ENCODE results near the gene FBXL17.

Gene FBXL17

GRCh38 chr5:107990881-107991810, 390.8 kb downstream of the FBXL17 start:
- no peak for DNase-seq (ENCODE audit: low read depth)

GRCh38 chr5:107985144-107985543, 396.8 kb downstream of the FBXL17 start:
- no peak for DNase-seq (ENCODE audit: low read depth)

GRCh38 chr5:107982703-107983425, 399.0 kb downstream of the FBXL17 start:
- DNase-seq (ENCODE audit: low read depth), result no peak

- DNase-seq (ENCODE audit: low read depth), result no peak
Measured at GRCh38 chr5:107980923-107981692, 400.8 kb downstream of the FBXL17 start.

GRCh38 chr5:107979900-107980299, 402.0 kb downstream of the FBXL17 start:
- DNase-seq (ENCODE audit: low read depth), result no peak

DNA sequence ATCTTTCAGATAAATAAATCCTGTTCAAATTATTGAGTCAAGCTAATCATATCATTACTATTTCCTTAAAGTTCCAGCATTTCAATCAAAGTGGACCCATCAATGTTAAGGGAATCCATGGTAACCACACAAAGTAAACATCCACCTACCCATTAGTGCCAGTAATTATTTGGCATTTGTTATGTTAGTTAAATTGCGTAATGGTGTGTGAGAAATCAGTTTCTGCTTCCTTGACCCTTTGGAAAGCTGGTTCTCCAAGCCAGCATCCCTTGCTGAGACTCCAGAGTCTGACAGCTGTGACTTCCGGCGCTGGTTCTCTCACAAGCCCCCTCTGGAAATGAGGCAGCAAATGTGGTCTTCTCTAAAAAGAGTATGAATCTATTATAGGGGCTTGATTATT, 402.6 kb downstream of the FBXL17 start:
- DNase-seq (ENCODE audit: low read depth), result no peak

- DNase-seq (ENCODE audit: low read depth), result no peak
Measured at GRCh38 chr5:107977550-107978071, 404.3 kb downstream of the FBXL17 start.

DNA sequence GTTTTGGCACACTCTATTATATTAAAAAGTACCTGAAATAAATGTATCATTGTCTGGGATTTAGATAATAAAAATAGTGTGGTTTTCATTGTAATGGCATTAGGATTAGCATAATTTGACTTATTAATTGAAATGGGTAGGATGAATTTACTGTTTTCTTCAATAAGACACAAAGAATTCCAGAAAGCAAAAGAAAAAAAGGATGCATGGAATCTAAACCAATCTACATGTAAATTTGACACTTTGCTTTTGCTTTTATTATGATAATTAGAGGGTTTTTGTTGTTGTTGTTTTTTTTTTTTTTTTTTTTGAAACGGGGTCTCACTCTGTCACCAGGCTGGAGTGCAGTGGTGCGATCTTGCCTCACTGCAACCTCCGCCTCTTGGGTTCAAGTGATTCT, 406.3 kb downstream of the FBXL17 start:
- no peak for DNase-seq (ENCODE audit: low read depth)

- DNase-seq (ENCODE audit: low read depth), result no peak
Measured at GRCh38 chr5:107971846-107972245, 410.1 kb downstream of the FBXL17 start.

- DNase-seq (ENCODE audit: low read depth), result no peak
Measured at GRCh38 chr5:107969847-107970246, 412.1 kb downstream of the FBXL17 start.

DNA sequence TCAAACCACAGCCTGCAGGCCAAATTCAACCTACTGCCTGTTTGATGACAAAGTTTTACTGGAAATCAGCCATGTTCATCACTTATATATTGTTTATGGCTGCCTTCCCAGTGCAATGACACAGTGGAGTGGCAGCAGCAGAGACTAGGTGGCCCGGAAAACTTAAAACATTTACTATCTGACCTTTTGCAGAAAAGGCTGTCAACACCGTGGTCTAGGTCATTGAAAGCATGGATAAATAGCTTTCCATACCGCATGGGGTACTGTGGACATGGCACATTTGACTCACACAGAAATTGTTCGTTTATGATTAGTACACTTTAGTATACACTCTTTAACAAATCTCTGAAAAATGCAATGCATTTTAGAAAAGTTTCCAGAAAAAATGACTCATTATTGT, 412.9 kb downstream of the FBXL17 start:
- DNase-seq (ENCODE audit: low read depth), result no peak

- DNase-seq (ENCODE audit: low read depth), result no peak
Measured at GRCh38 chr5:107968406-107968843, 413.5 kb downstream of the FBXL17 start.

GRCh38 chr5:107966201-107966600, 415.7 kb downstream of the FBXL17 start:
- DNase-seq (ENCODE audit: low read depth), result no peak

DNA sequence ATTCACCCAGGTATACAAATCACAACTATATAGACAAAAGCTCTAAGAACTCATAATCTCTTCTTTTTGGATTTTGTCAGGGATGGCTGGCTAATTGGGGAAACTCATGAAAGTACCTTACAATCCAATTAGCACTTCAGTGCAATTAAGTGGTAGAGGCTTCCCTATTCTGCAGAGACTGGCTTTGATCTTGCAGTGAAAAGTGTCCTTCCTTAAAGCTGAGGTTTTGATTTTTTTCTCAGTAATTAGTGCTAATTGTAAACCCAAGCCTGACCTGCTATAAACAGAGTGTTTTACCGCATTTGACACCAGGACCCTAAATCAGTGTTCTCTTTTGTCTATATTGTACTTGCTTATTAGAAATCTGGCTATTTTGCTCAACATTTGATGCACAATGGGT, 417.2 kb downstream of the FBXL17 start:
- DNase-seq (ENCODE audit: low read depth), result no peak

- DNase-seq (ENCODE audit: low read depth), result no peak
Measured at GRCh38 chr5:107959573-107960279, 422.2 kb downstream of the FBXL17 start.

DNA sequence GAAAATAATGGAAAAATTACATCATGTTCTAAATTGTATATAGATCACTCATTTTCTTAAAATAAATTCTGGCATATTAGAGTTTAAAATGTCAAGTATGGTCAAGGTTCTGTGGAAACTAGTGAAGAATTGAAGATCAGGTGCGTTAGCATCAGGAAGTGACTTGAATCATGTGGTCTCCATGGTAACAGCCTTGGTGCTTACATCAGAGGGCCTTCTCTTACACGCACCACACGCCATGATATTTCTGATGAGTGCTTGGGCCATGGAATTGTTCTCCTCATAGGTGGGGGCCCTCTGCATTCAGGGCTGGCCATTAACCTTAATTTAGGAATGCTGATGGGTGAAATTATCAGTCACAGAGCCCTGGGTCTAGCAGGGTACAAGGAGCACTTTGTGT, 423.0 kb downstream of the FBXL17 start:
- DNase-seq (ENCODE audit: low read depth), result no peak

DNA sequence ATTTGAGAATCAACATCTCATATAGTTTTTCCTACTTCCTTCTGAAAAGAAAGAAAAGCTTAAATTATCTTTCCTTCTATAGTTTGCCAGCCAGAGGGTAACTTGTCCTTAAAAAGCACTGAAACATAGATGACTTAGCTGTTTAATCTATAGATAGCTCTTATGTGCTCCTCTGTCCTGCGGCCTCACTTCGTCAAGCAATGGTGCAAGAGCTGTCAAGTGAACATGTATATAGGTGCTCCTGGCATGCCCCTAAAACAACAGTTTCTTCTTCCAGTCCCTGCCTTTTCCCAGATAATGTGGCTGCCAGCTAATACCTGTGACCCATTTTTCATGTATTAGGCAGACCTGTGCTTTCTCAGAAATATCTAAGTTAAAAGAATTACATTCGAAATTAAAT, 423.5 kb downstream of the FBXL17 start:
- DNase-seq (ENCODE audit: low read depth), result no peak

- no peak for DNase-seq (ENCODE audit: low read depth)
Measured at GRCh38 chr5:107957051-107957450, 424.8 kb downstream of the FBXL17 start.

DNA sequence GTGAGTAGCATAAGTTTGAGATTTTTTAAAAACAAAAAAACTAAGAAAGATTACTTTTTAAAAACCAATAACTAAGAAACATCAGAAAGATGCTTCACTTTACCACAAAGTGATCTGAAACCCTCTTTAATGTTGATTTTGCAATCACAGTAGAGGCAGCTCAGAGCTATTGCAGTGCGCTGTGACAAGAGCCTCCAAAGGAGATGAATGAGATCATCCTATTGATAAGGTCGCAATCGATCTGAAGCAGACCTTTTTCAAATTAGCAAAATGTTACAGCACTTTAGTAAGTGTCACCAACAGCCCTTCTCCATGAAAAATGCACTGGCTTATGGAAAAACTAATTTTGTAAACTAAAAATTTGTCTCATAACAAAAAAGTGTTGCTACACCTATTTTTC, 426.6 kb downstream of the FBXL17 start:
- DNase-seq (ENCODE audit: low read depth), result no peak

GRCh38 chr5:107954254-107954653, 427.6 kb downstream of the FBXL17 start:
- no peak for DNase-seq (ENCODE audit: low read depth)

DNA sequence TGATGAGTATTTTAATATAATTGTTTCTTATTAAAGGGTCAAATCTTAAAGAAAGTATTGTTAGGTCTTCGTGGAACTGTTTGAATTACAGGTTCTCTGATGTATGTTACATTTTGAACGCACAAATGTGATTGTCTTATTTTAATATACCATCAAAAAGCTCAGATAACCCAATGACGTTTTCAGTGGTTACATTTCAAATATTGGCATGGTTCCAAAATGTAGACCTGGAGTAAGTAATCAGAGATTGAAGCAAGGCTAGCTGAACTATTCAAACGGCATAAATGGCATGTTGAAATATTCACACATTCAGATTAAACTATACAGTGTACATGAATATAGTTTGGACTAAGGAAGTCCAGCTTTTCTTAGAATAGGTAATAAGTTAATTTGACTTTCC, 429.4 kb downstream of the FBXL17 start:
- DNase-seq (ENCODE audit: low read depth), result no peak

- no peak for DNase-seq (ENCODE audit: low read depth)
Measured at GRCh38 chr5:107951309-107951708, 430.6 kb downstream of the FBXL17 start.
